ENCODE measurements around the gene RNF222. TPM values are rescaled to one million over a fixed set of nuclear protein-coding genes. Genes with fewer than 3 reads are reported as not detected.

RNF222 gene, protein sequence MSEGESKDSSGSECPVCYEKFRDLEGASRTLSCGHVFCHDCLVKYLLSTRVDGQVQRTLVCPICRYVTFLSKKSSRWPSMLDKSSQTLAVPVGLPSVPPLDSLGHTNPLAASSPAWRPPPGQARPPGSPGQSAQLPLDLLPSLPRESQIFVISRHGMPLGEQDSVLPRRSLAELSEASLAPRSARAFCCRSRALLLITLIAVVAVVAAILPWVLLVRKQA
- total RNA-seq = 10 to 100 TPM in 3 of 4 donors, 1 to 10 TPM in 1; 8.1 to 21.8 (median 14.9) TPM

DNA sequence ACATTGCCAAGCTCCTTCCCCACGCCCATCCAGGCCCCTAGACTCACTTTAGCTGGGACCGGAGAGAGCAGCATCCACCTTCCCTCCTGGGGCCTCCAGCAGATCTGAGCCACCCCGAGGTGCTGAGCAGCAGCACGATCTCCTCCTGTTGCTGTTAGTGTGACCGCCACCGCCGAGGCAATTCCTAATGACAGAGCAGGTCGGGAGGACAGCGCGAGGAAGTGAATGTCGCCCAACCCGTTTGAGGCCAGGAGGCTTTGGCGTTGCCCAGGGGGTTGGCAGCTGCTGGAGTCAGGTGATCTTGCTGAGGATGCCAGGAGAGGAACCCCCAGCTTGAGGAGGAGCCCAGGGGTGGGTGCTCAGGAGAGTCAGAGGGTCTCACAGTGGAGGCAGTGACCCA, at the start of gene RNF222:
Gene RNF222, minus strand, starts transcription at position 192 of the 400 bp plus-strand sequence. CDS start 4,366 bp downstream, outside the sequence.
- WGBS, 2 donors = 28 to 55% methylated on average over 2 of the region's 13 CpGs
- Histone ChIP-seq H3K9me3 (no peaks in the 10 kb centered on the region), H3K27me3 (peaks cover 0 to 79% (median 0%) of the 10 kb centered on the region in 4 donors), H3K4me1 (peaks cover 0 to 24% (median 0%) of the 10 kb centered on the region in 3 donors), H3K36me3 (no peaks in the 10 kb centered on the region), H3K27ac (peak within 1 kb of the TSS in 3 of 4 donors; percentile 23 to 76 (median 56)), H3K4me3 (peak within 1 kb of the TSS; percentile 11 to 40 (median 18))
- TF ChIP-seq POLR2A (IDR thresholded peaks at IDR 0.05) = peak in 1 of 4 donors; percentile 19
- TF ChIP-seq, protein P1, sequence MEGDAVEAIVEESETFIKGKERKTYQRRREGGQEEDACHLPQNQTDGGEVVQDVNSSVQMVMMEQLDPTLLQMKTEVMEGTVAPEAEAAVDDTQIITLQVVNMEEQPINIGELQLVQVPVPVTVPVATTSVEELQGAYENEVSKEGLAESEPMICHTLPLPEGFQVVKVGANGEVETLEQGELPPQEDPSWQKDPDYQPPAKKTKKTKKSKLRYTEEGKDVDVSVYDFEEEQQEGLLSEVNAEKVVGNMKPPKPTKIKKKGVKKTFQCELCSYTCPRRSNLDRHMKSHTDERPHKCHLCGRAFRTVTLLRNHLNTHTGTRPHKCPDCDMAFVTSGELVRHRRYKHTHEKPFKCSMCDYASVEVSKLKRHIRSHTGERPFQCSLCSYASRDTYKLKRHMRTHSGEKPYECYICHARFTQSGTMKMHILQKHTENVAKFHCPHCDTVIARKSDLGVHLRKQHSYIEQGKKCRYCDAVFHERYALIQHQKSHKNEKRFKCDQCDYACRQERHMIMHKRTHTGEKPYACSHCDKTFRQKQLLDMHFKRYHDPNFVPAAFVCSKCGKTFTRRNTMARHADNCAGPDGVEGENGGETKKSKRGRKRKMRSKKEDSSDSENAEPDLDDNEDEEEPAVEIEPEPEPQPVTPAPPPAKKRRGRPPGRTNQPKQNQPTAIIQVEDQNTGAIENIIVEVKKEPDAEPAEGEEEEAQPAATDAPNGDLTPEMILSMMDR (IDR thresholded peaks at IDR 0.05) = no peak
- intact Hi-C loops (cut with DNase I) = loop anchor here (10.0 kb wide), 1 partner anchor 347 kb away; the partner anchor contains the start of gene CCDC42
- DNase-seq = no peak

DNA sequence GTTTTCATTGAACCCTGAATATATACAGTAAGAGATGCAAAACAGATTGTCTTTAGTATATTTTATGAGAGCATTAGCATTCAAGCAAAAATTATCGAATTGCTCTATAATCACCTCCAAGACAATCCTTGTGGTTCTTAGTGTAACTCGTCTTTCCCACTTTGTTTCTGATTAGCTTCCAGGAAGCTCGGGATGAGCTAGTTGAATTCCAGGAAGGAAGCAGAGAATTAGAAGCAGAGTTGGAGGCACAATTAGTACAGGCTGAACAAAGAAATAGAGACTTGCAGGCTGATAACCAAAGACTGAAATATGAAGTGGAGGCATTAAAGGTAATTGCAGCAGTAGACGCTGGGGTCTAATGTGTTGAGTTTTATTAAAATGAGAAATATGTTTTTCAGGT, 47.9 kb upstream of the RNF222 start:
- WGBS, 2 donors = 77 to 84% methylated on average over 4 of the region's 4 CpGs
- Histone ChIP-seq H3K27ac (peak overlapping the region in 1 of 4 donors; percentile 13), H3K9me3 (no peaks in the 10 kb centered on the region), H3K4me1 (peaks cover 0 to 60% (median 4%) of the 10 kb centered on the region in 3 donors), H3K4me3 (no peak overlapping the region), H3K27me3 (no peaks in the 10 kb centered on the region), H3K36me3 (peaks cover 9 to 77% (median 25%) of the 10 kb centered on the region in 3 donors)
- intact Hi-C loops (cut with DNase I) = no loop called here
- no peak for DNase-seq
- TF ChIP-seq POLR2A (IDR thresholded peaks at IDR 0.05) = no peak
- TF ChIP-seq, protein P1 (IDR thresholded peaks at IDR 0.05) = no peak

DNA sequence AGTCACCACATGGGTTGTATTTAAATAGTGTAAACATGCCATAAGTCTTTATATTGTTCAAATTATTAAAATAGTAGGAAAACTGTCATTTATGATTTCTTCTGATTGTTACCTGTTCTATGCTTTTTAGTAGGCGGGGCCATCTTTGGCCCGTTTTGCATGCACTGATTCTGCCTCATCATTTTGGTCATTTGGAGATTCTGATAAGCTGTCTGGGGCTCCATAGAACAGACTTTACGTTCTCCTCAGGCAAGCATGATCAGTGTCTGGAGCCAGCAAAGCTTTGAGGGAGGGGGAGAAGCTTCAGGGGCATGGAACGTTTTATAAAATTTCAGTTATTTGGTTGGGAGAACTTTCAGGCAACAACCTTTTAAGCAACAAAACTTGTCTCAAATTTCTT, 46.9 kb upstream of the RNF222 start:
- intact Hi-C loops (cut with DNase I) = no loop called here
- 76 to 81% methylated on average over 4 of the region's 4 CpGs for WGBS, 2 donors
- H3K27ac ChIP-seq = no peak overlapping the region
- H3K36me3 ChIP-seq = peaks cover 7 to 77% (median 20%) of the 10 kb centered on the region in 3 donors
- TF ChIP-seq, protein P1 (IDR thresholded peaks at IDR 0.05) = no peak
- TF ChIP-seq POLR2A (IDR thresholded peaks at IDR 0.05) = no peak
- H3K9me3 ChIP-seq = no peaks in the 10 kb centered on the region
- H3K27me3 ChIP-seq = no peaks in the 10 kb centered on the region
- H3K4me3 ChIP-seq = no peak overlapping the region
- no peak for DNase-seq
- peaks cover 0 to 60% (median 4%) of the 10 kb centered on the region in 3 donors for H3K4me1 ChIP-seq

DNA sequence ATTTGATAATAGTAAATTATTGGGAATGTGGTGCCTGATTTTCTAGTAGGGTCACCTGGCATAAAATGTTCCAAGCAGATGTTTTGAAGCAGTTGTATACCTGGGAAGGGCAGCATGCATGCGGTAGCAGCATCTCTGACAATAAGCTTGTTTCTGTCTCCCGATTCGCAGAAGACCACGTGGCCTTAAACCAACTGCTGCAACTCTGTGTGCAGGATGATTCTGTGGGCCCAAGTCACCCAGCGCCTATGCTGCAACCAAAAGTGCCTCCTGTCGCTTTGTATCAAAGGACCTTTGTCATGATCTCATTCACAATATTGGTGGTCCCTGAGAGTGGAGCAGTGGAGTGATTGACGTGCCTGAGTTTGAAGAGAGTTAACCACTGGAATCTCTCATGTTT, 46.1 kb upstream of the RNF222 start:
- no peak for DNase-seq
- H3K27me3 ChIP-seq = no peaks in the 10 kb centered on the region
- intact Hi-C loops (cut with DNase I) = no loop called here
- H3K27ac ChIP-seq = no peak overlapping the region
- H3K4me3 ChIP-seq = no peak overlapping the region
- WGBS, 2 donors = 78 to 86% methylated on average over 7 of the region's 7 CpGs
- no peaks in the 10 kb centered on the region for H3K9me3 ChIP-seq
- peaks cover 0 to 60% (median 4%) of the 10 kb centered on the region in 3 donors for H3K4me1 ChIP-seq
- peaks cover 7 to 77% (median 13%) of the 10 kb centered on the region in 3 donors for H3K36me3 ChIP-seq
- no peak for TF ChIP-seq POLR2A (IDR thresholded peaks at IDR 0.05)
- TF ChIP-seq, protein P1 (IDR thresholded peaks at IDR 0.05) = no peak

DNA sequence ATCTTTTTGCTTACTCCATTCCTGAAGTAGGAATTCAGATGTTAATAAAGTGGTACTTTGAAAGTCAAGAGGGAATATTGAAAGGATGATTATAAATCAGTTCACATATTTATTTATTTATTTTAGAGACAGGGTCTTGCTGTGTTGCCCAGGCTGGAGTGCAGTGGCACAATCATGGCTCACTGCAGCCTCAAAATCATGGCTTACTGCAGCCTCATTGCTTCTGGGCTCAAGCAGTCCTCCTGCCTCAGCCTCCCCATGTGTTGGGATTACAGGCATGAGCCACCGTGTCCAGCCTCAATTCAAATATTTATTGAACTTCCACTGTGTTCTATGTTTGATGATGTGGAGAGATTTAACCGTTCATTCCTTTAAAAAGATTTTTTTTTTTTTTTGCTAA, 44.7 kb upstream of the RNF222 start:
- Histone ChIP-seq H3K27ac (no peak overlapping the region), H3K4me1 (peaks cover 0 to 66% (median 8%) of the 10 kb centered on the region in 3 donors), H3K4me3 (no peak overlapping the region), H3K36me3 (peaks cover 0 to 73% (median 7%) of the 10 kb centered on the region in 3 donors), H3K9me3 (no peaks in the 10 kb centered on the region), H3K27me3 (no peaks in the 10 kb centered on the region)
- DNase-seq = no peak
- TF ChIP-seq, protein P1 (IDR thresholded peaks at IDR 0.05) = no peak
- TF ChIP-seq POLR2A (IDR thresholded peaks at IDR 0.05) = no peak
- 94 to 96% methylated on average over 2 of the region's 2 CpGs for WGBS, 2 donors
- intact Hi-C loops (cut with DNase I) = no loop called here

Measured in esophagus squamous epithelium (tissue), 5 donors.